Cardiac fibroblast (primary cell): ENCODE results near the gene GRHL1.

Experiments used
- DNase-seq, 2 donors: peaks; one replicate each; pipeline versions ENCODE4 v3.0.0 to v3.0.0-alpha.2; 2010; ENCODE audit warnings: low read depth in 2 of 2
- H3K4me3 ChIP-seq, 2 donors: replicated peaks in 1 of 2; 1 replicate in 1 of 2; 2 replicates in 1 of 2; pipeline ENCODE4 v1.5.1; 2011; ENCODE audit warnings: low read depth in 2 of 2, low read length in 2 of 2, mild to moderate bottlenecking in 2 of 2, moderate library complexity in 1 of 2
- CTCF ChIP-seq: IDR thresholded peaks from one replicate; pipeline ENCODE4 v1.5.1; 2011; ENCODE audit warnings: low read depth, mild to moderate bottlenecking, low read length, inconsistent platforms

GRHL1 gene

GRCh38 chr2:9992427-9993187 lies 41.1 kb downstream of the GRHL1 start:
- TF ChIP-seq CTCF: no peak
- DNase-seq: no peak
- H3K4me3 ChIP-seq: no peak overlapping the region

GRCh38 chr2:9993488-9994165 lies 42.1 kb downstream of the GRHL1 start:
- no peak for DNase-seq
- H3K4me3 ChIP-seq: no peak overlapping the region

GRCh38 chr2:9994462-9994861 lies 43.0 kb downstream of the GRHL1 start:
- H3K4me3 ChIP-seq: no peak overlapping the region
- no peak for DNase-seq
- TF ChIP-seq CTCF: no peak

More at GRCh38 chr2:9993488-9994165, 42.1 kb downstream of the GRHL1 start:
- TF ChIP-seq CTCF: no peak

GRCh38 chr2:9995059-9995458 lies 43.6 kb downstream of the GRHL1 start:
- TF ChIP-seq CTCF: no peak
- no peak for DNase-seq

GRCh38 chr2:9996321-9996720 lies 44.8 kb downstream of the GRHL1 start:
- H3K4me3 ChIP-seq: no peak overlapping the region
- TF ChIP-seq CTCF: no peak

More at GRCh38 chr2:9995059-9995458, 43.6 kb downstream of the GRHL1 start:
- H3K4me3 ChIP-seq: no peak overlapping the region

GRCh38 chr2:9997936-9998335 lies 46.4 kb downstream of the GRHL1 start:
- H3K4me3 ChIP-seq: no peak overlapping the region
- DNase-seq: no peak
- no peak for TF ChIP-seq CTCF

More at GRCh38 chr2:9996321-9996720, 44.8 kb downstream of the GRHL1 start:
- DNase-seq: no peak
